Pancreas (tissue), 10 donors: Measurements from ENCODE around the gene MYO7A. TPM values are rescaled to one million over a fixed set of nuclear protein-coding genes. Genes with fewer than 3 reads are reported as not detected.
A peak's percentile ranks its signal among the peaks of the same experiment; 100 is the strongest.

Experiments used
- ATAC-seq, 4 donors: fragments of 200-7000 bp; cut with Tn5 transposase; one replicate each; pipeline versions ENCODE4 v1.8.0 to v1.9.1; 2020; ENCODE audit warnings: mild to moderate bottlenecking in 4 of 4, moderate library complexity in 4 of 4
- DNase-seq, 6 donors: peaks; one replicate each; pipeline ENCODE4 v3.0.0-alpha.2; 2020
- FAIRE-seq: peaks from 2 replicates; lab custom pipeline; 2012; peaks lifted over from hg19 to GRCh38; lab: Jason Lieb, UNC
- H3K27ac ChIP-seq, 4 donors: fragments of 200-600 bp; sonication (generic); 1 replicate in 3 of 4; 2 replicates in 1 of 4; pipeline versions ENCODE4 v1.5.0 to v1.8.0; 2020
- H3K27me3 ChIP-seq, 4 donors: fragments of 200-600 bp; one replicate each; pipeline ENCODE4 v1.8.0; 2021
- H3K36me3 ChIP-seq, 3 donors: fragments of 200-600 bp; sonication (generic) in 1 of 3; one replicate each; pipeline versions ENCODE4 v1.5.0 to v1.8.0; 2020 to 2021
- H3K4me1 ChIP-seq, 3 donors: fragments of 200-600 bp; one replicate each; pipeline ENCODE4 v1.8.0; 2021
- H3K4me3 ChIP-seq, 4 donors: fragments of 200-600 bp; sonication (generic) in 2 of 4; one replicate each; pipeline versions ENCODE4 v1.5.0 to v1.8.0; 2020 to 2021
- H3K9me3 ChIP-seq, 4 donors: fragments of 200-600 bp; one replicate each; pipeline ENCODE4 v1.8.0; 2021
- WGBS, 2 donors: extraction: QIAGEN DNeasy Blood & Tissue Kit; methylation state at CpG; one replicate each; pipeline ENCODE4 v1.1.7; 2013; 5-methylcytosine and 5-hydroxymethylcytosine counted together
- intact Hi-C, 3 donors: fragments of 100-400 bp; cut with DNase I; formaldehyde crosslinking; loops; one replicate each; pipeline versions ENCODE4 v1.11.1 to v1.14.2; 2022
- polyA plus RNA-seq, 2 donors: library from polyadenylated mRNA; stranded (reverse); fragments of 200-250 nt; gene quantifications; one replicate each; pipeline ENCODE4 v1.2.3, GENCODE V29; 2013
- total RNA-seq, 6 donors: library from RNA; stranded (reverse); fragmentation: NEBNext Ultra II Directional in 4 of 6; extraction: Animal tissue kit (Norgen Biotek cat#: 25700) in 4 of 6; gene quantifications; one replicate each; pipeline versions ENCODE4 v1.2.1 to v1.2.4, GENCODE V29; 2021 to 2023
- TF ChIP-seq, protein P1 (sequence below), 4 donors: fragments of 200-600 bp; sonication (generic) in 3 of 4; IDR thresholded peaks; one replicate each; pipeline versions ENCODE4 v1.5.0 to v1.8.0; 2021; ENCODE audit warnings: antibody characterized with exemption in 4 of 4
- donor health status: healthy with polysubstance abuse.
- donor health status: DM: no; HTN: no; CAD: no; lungs with moderate emphysema.
- donor health status: DM: no; HTN: no; CAD: no.
- donor health status: control.
- donor health status: control.
- donor health status: Bipolar disorder and iron deficiency.
- donor health status: DM: yes; HTN: yes; CAD: no.
- donor health status: DM: no; HTN: no; CAD: no.
- donor health status: DM: no; HTN: no; CAD: no.
- donor health status: DM: yes; HTN: yes; CAD: no.

Gene MYO7A
- total and polyA plus RNA-seq, 8 donors, result 3.8 to 13.3 (median 7.1) TPM

DNA sequence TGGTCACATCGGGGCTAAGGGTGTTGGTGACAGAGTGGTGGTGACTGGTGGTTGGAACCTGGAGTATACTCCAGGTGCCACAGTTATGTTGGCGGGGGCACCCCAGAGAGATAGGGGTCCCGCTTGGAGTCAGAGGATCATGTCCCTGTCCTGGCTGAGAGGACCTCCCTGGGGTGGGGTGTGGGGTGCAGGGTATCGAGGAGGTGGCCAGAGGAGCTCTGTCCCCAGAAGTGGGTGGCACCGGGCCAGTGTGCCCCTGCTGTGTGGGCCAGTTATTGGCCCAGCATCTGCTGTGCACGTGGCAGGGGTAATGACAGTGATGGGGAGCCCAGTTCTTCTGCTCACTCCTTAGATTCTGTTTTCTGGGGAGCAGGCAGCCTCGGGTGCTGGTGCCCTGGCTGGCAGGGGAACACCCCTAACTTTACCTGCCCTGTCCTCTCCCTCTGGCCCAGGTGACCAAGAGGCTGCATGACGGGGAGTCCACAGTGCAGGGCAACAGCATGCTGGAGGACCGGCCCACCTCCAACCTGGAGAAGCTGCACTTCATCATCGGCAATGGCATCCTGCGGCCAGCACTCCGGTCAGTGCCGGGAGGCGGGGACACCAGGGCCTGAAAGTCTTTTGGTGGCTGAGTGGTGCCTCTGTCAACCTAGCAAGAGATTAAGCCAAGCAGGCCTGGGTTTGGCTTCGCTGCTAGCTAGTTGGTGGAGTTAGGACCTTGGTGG, 56.3 kb downstream of the MYO7A start:
- H3K4me3 ChIP-seq, result no peak overlapping the region
- FAIRE-seq, result no peak
- H3K27me3 ChIP-seq, result no peaks in the 10 kb centered on the region
- no peak overlapping the region for H3K27ac ChIP-seq
- intact Hi-C loops, result loop anchor here in 1 of 3 donors (5.0 to 10.0 kb wide), 3 partner anchors 47 to 139 kb away; no protein-coding TSS in a partner anchor
- H3K36me3 ChIP-seq, result no peaks in the 10 kb centered on the region
- H3K4me1 ChIP-seq, result no peaks in the 10 kb centered on the region
- ATAC-seq, result no peak
- DNase-seq, result peak in 1 of 6 donors; percentile 34
- TF ChIP-seq, protein P1, sequence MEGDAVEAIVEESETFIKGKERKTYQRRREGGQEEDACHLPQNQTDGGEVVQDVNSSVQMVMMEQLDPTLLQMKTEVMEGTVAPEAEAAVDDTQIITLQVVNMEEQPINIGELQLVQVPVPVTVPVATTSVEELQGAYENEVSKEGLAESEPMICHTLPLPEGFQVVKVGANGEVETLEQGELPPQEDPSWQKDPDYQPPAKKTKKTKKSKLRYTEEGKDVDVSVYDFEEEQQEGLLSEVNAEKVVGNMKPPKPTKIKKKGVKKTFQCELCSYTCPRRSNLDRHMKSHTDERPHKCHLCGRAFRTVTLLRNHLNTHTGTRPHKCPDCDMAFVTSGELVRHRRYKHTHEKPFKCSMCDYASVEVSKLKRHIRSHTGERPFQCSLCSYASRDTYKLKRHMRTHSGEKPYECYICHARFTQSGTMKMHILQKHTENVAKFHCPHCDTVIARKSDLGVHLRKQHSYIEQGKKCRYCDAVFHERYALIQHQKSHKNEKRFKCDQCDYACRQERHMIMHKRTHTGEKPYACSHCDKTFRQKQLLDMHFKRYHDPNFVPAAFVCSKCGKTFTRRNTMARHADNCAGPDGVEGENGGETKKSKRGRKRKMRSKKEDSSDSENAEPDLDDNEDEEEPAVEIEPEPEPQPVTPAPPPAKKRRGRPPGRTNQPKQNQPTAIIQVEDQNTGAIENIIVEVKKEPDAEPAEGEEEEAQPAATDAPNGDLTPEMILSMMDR (IDR thresholded peaks at IDR 0.05), result no peak
- no peaks in the 10 kb centered on the region for H3K9me3 ChIP-seq
- 83 to 85% methylated on average over 14 to 15 of the region's 15 CpGs for WGBS, 2 donors

DNA sequence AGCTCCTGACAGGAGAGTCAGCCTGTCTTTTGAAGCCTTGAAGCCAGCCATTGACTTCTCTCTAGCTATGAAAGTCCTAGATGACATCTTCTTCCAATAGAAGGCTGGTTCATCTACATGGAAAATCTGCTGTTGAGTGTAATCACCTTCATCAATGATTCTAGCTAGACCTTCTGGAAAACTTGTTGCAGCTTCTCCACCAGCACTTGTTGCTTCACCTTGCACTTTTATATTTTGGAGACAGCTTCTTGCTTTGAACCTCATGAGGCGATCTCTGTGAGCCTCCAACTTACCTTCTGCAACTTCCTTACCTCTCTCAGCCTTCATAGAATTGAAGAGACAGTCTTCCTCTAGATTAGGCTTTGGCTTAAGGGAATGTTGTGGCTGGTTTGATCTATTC, 58.3 kb downstream of the MYO7A start:
- WGBS, 2 donors, result 96% methylated on average over 1 of the region's 1 CpG
- TF ChIP-seq, protein P1 (IDR thresholded peaks at IDR 0.05), result no peak
- Histone ChIP-seq H3K36me3 (no peaks in the 10 kb centered on the region), H3K9me3 (no peaks in the 10 kb centered on the region), H3K27me3 (no peaks in the 10 kb centered on the region), H3K4me1 (no peaks in the 10 kb centered on the region), H3K27ac (no peak overlapping the region), H3K4me3 (no peak overlapping the region)
- no peak for FAIRE-seq
- DNase-seq, result no peak
- ATAC-seq, result no peak
- intact Hi-C loops, result loop anchor here in 1 of 3 donors (10.0 kb wide), 1 partner anchor 142 kb away; no protein-coding TSS in a partner anchor

DNA sequence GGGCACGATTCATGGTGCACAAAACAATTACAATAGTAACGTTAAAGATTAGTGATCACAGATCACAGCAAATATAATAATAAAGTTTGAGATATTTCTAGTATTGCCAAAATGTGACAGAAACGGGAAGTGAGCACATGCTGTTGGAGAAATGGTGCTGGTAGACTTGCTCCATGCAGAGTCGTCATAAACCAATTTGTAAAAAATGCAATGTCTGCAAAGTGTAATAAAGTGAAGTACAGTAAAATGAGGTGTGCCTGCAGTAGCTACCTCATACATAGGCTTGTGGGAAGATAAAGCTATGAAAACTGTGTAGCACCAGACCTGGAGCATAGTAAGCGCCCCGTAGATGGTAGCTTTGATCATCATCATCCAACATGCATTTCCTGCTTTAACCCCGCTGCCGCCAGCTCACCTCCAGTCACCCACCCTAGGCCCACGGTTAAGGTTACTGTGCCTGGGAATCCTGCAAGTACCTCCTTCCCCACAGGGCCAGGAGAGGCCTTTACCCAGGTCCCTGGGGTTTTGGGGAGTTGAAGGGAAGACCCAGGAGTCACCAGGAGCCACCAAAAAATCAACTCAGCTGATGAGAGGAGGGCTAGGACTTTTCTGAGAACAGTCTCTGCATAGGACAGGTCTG, 59.2 kb downstream of the MYO7A start:
- no peak for ATAC-seq
- DNase-seq, result peak in 1 of 6 donors; percentile 11
- Histone ChIP-seq H3K27me3 (no peaks in the 10 kb centered on the region), H3K27ac (no peak overlapping the region), H3K36me3 (no peaks in the 10 kb centered on the region), H3K4me3 (no peak overlapping the region), H3K4me1 (no peaks in the 10 kb centered on the region), H3K9me3 (no peaks in the 10 kb centered on the region)
- WGBS, 2 donors, result 84 to 85% methylated on average over 9 of the region's 9 CpGs
- no peak for FAIRE-seq
- TF ChIP-seq, protein P1 (IDR thresholded peaks at IDR 0.05), result no peak
- intact Hi-C loops, result loop anchor here in 1 of 3 donors (10.0 kb wide), 1 partner anchor 142 kb away; no protein-coding TSS in a partner anchor

DNA sequence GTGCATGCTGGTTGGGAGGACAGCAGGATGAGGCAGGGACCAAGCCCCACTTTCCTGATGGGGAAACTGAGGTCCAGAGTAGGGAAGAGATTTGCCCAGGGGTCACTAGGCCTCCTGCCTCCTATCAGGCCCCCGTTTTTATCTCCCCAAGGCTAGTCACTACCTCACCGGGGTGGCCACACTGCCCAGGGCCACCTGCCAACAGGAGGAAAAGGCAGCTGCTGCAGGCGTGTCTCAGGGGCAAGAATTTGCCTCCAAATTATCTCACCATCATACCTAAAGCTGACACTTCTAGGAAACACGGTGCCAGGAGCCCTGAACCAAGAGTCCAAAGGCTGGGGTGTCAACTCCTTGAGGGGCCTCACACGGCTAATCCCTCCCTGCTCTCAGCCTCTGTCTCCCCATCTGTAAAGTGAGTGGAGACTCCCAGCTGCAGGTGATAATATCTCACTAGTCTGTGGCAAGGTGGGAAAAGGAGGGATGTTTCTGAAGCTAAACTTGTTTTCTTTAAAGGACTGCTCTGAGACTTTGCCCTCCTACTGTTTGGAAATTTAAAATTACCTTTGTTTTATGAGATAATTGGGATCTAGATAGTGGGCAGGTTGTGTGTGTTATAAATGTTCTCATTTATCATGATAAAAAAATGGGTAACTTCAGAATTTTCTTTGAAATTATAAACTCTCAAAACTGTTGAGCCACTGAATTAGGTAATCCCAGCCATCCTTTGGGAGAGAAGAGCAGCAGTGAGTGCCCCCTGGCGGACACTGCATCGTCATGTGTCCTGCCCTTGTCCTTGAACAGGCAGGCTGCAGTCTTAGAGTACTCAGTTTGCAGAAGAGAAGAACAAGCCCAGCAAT, 60.0 kb downstream of the MYO7A start:
- Histone ChIP-seq H3K36me3 (no peaks in the 10 kb centered on the region), H3K27me3 (no peaks in the 10 kb centered on the region), H3K27ac (no peak overlapping the region), H3K4me3 (no peak overlapping the region), H3K4me1 (no peaks in the 10 kb centered on the region), H3K9me3 (no peaks in the 10 kb centered on the region)
- intact Hi-C loops, result loop anchor here in 1 of 3 donors (10.0 kb wide), 1 partner anchor 143 kb away; no protein-coding TSS in a partner anchor
- ATAC-seq, result peak; percentile 66 to 83 (median 78)
- peak; percentile 93 for FAIRE-seq
- WGBS, 2 donors, result 33 to 37% methylated on average over 7 of the region's 7 CpGs
- TF ChIP-seq, protein P1 (IDR thresholded peaks at IDR 0.05), result peak; percentile 83 to 88 (median 86)
- DNase-seq, result peak; percentile 65 to 92 (median 84)
